Esophagus squamous epithelium (tissue), 5 donors: ENCODE data around the gene MTHFR. TPM values are rescaled to one million over a fixed set of nuclear protein-coding genes. Genes with fewer than 3 reads are reported as not detected.

ENCODE experiments used
- DNase-seq: peaks from one replicate; lab custom pipeline; 2025; lab: John Stamatoyannopoulos, UW
- H3K27ac ChIP-seq, 4 donors: fragments of 200-600 bp; sonication (generic); one replicate each; pipeline ENCODE4 v1.5.1; 2016 to 2019; ENCODE audit warnings: mild to moderate bottlenecking in 1 of 4
- H3K27me3 ChIP-seq, 4 donors: fragments of 200-600 bp; sonication (generic); 1 replicate in 3 of 4; 2 replicates in 1 of 4; pipeline versions ENCODE4 v1.5.1 to v1.6.0; 2017 to 2021; ENCODE audit warnings: antibody characterized with exemption in 1 of 4
- H3K36me3 ChIP-seq, 3 donors: fragments of 200-600 bp; sonication (generic); one replicate each; pipeline ENCODE4 v1.5.1; 2016 to 2019
- H3K4me1 ChIP-seq, 3 donors: fragments of 200-600 bp; sonication (generic); one replicate each; pipeline ENCODE4 v1.5.1; 2017 to 2019
- H3K4me3 ChIP-seq, 4 donors: fragments of 200-600 bp; sonication (generic); 1 replicate in 3 of 4; 2 replicates in 1 of 4; pipeline ENCODE4 v1.5.1; 2016 to 2019; ENCODE audit warnings: mild to moderate bottlenecking in 2 of 4, moderate library complexity in 1 of 4
- H3K9me3 ChIP-seq, 3 donors: fragments of 200-600 bp; sonication (generic); one replicate each; pipeline ENCODE4 v1.5.1; 2016 to 2019
- CTCF ChIP-seq, 6 experiments: fragments of 450-650 bp in 4 of 6; fragments of 200-600 bp in 2 of 6; sonication (generic) in 2 of 6; IDR thresholded peaks; one replicate each; pipeline ENCODE4 v1.5.1; 2016 to 2019; ENCODE audit warnings: antibody characterized with exemption in 6 of 6, mild to moderate bottlenecking in 4 of 6, moderate library complexity in 4 of 6
- POLR2A ChIP-seq, 4 donors: fragments of 450-650 bp; IDR thresholded peaks; one replicate each; pipeline ENCODE4 v1.6.1; 2017; ENCODE audit warnings: antibody characterized with exemption in 4 of 4, mild to moderate bottlenecking in 4 of 4, moderate library complexity in 3 of 4
- WGBS, 2 donors: methylation state at CpG; one replicate each; pipeline ENCODE4 v1.1.5; 2018; 5-methylcytosine and 5-hydroxymethylcytosine counted together
- intact Hi-C: fragments of 100-400 bp; cut with DNase I; formaldehyde crosslinking; loops from one replicate; pipeline ENCODE4 v1.15.0; 2022
- total RNA-seq, 4 donors: library from RNA; depleted of rRNA; stranded (reverse); fragments of >200 nt; gene quantifications; one replicate each; pipeline ENCODE4 v1.1.0, GENCODE V29; 2016
- donor health status: DM: yes; HTN: yes; CAD: no.

Gene MTHFR
- total RNA-seq, 4 donors from 2014 or later, result 15.6 to 30.1 (median 25.4) TPM

DNA sequence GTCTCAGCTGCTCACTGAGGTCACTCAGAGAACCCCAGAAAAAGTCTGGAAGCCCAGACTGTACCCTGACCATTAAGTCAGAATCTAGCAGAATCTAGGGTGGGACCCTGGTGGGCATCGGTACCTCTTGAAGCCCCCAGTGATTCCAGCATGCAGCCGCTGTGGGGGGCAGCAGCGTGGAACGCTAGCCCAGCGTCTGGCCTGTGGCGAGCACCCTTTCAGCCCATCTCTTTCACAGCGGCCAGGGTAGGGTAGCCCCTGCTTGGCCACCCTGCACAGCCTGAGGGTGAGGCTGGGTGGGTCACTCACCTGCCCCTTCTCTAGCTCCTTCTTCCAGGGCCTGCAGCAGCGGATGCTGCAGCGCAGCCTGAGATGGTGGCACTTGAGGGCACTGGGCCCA lies 27.4 kb downstream of the MTHFR start:
- TF ChIP-seq CTCF (IDR thresholded peaks at IDR 0.05) (no peak), POLR2A (IDR thresholded peaks at IDR 0.05) (no peak)
- no peak overlapping the region for H3K27ac ChIP-seq
- DNase-seq, result no peak
- H3K9me3 ChIP-seq, result no peaks in the 10 kb centered on the region
- intact Hi-C loops, result no loop called here
- no peaks in the 10 kb centered on the region for H3K27me3 ChIP-seq
- H3K36me3 ChIP-seq, result no peaks in the 10 kb centered on the region
- 91% methylated on average over 7 of the region's 9 CpGs; no CpG with 5 or more reads in 1 of the 2 donors for WGBS, 2 donors
- no peak overlapping the region for H3K4me3 ChIP-seq
- no peaks in the 10 kb centered on the region for H3K4me1 ChIP-seq

- no peak overlapping the region for H3K27ac ChIP-seq
- DNase-seq, result no peak
- no peak overlapping the region for H3K4me3 ChIP-seq
- intact Hi-C loops, result no loop called here
- TF ChIP-seq CTCF (IDR thresholded peaks at IDR 0.05), result no peak
- TF ChIP-seq POLR2A (IDR thresholded peaks at IDR 0.05), result no peak
- H3K9me3 ChIP-seq, result no peaks in the 10 kb centered on the region
- H3K27me3 ChIP-seq, result no peaks in the 10 kb centered on the region
- WGBS, 2 donors, result 88 to 100% methylated on average over 2 to 7 of the region's 8 CpGs
- H3K4me1 ChIP-seq, result no peaks in the 10 kb centered on the region
- H3K36me3 ChIP-seq, result no peaks in the 10 kb centered on the region
These were observed 28.0 kb downstream of the MTHFR start for GRCh38 chr1:11777658-11778322.

- Histone ChIP-seq H3K9me3 (no peaks in the 10 kb centered on the region), H3K27ac (no peak overlapping the region), H3K4me1 (no peaks in the 10 kb centered on the region), H3K27me3 (no peaks in the 10 kb centered on the region), H3K36me3 (no peaks in the 10 kb centered on the region), H3K4me3 (no peak overlapping the region)
- intact Hi-C loops, result no loop called here
- no peak for DNase-seq
- WGBS, 2 donors, result 81 to 92% methylated on average over 9 of the region's 9 CpGs
- TF ChIP-seq CTCF (IDR thresholded peaks at IDR 0.05) (no peak), POLR2A (IDR thresholded peaks at IDR 0.05) (no peak)
These were observed 31.0 kb downstream of the MTHFR start for GRCh38 chr1:11774753-11775152.

DNA sequence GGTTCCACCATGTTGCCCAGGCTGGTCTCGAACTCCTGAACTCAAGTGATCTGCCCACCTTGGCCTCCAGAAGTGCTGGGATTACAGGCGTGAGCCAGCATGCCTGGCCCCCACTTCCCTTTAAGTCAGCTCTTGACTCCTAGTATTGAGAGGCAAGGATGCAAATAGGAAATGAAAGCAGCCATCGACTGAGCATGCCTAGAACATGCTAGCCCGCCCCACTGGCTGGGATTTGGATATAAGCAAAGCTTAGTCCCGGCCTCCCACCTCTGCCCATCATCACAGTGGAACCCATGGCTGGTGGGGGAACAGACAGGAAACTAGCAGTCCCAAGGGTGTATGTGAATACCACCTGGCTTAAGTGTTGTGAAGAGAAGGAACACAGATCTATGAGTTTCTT lies 33.3 kb downstream of the MTHFR start:
- H3K36me3 ChIP-seq, result no peaks in the 10 kb centered on the region
- no peak overlapping the region for H3K27ac ChIP-seq
- no peak for TF ChIP-seq CTCF (IDR thresholded peaks at IDR 0.05)
- TF ChIP-seq POLR2A (IDR thresholded peaks at IDR 0.05), result no peak
- intact Hi-C loops, result no loop called here
- DNase-seq, result no peak
- 50 to 52% methylated on average over 1 to 2 of the region's 5 CpGs for WGBS, 2 donors
- H3K4me3 ChIP-seq, result no peak overlapping the region
- H3K27me3 ChIP-seq, result no peaks in the 10 kb centered on the region
- no peaks in the 10 kb centered on the region for H3K9me3 ChIP-seq
- no peaks in the 10 kb centered on the region for H3K4me1 ChIP-seq

- no peak overlapping the region for H3K4me3 ChIP-seq
- intact Hi-C loops, result no loop called here
- no peaks in the 10 kb centered on the region for H3K9me3 ChIP-seq
- H3K4me1 ChIP-seq, result no peaks in the 10 kb centered on the region
- H3K27ac ChIP-seq, result no peak overlapping the region
- no peak for DNase-seq
- WGBS, 2 donors, result 62 to 64% methylated on average over 8 of the region's 11 CpGs
- H3K27me3 ChIP-seq, result peaks cover 0 to 5% (median 0%) of the 10 kb centered on the region in 4 donors
- no peak for TF ChIP-seq POLR2A (IDR thresholded peaks at IDR 0.05)
- TF ChIP-seq CTCF (IDR thresholded peaks at IDR 0.05), result no peak
- H3K36me3 ChIP-seq, result no peaks in the 10 kb centered on the region
These were observed 34.2 kb downstream of the MTHFR start for GRCh38 chr1:11771481-11772043.
